Adrenal gland (tissue), 12 donors: ENCODE results near the gene CACNA1E. TPM values are rescaled to one million over a fixed set of nuclear protein-coding genes. Genes with fewer than 3 reads are reported as not detected.

Experiments
- DNase-seq, 7 donors: peaks; one replicate each; pipeline ENCODE4 v3.0.0-alpha.2; 2019 to 2020
- H3K27ac ChIP-seq, 5 donors: fragments of 200-600 bp; sonication (generic) in 4 of 5; 1 replicate in 3 of 5; 2 replicates in 2 of 5; pipeline versions ENCODE4 v1.5.1 to v1.8.0; 2016 to 2020; ENCODE audit warnings: mild to moderate bottlenecking in 1 of 5
- H3K27me3 ChIP-seq: fragments of 200-600 bp; 2 replicates; pipeline ENCODE4 v1.8.0; 2021
- H3K36me3 ChIP-seq, 2 donors: fragments of 200-600 bp; replicated peaks in 1 of 2; 1 replicate in 1 of 2; 2 replicates in 1 of 2; pipeline versions ENCODE4 v1.5.1 to v1.8.0; 2018 to 2022
- H3K4me1 ChIP-seq, 2 donors: fragments of 200-600 bp; replicated peaks in 1 of 2; 1 replicate in 1 of 2; 2 replicates in 1 of 2; pipeline versions ENCODE4 v1.5.1 to v1.8.0; 2018 to 2021
- H3K4me3 ChIP-seq, 4 donors: fragments of 200-600 bp; sonication (generic) in 3 of 4; one replicate each; pipeline ENCODE4 v1.5.1; 2016 to 2018
- H3K9me3 ChIP-seq, 3 donors: fragments of 200-600 bp; sonication (generic) in 1 of 3; replicated peaks in 1 of 3; 1 replicate in 2 of 3; 2 replicates in 1 of 3; pipeline versions ENCODE4 v1.5.1 to v1.8.0; 2016 to 2021
- CTCF ChIP-seq, 6 experiments: fragments of 450-650 bp in 4 of 6; fragments of 200-600 bp in 2 of 6; sonication (generic) in 1 of 6; IDR thresholded peaks; 1 replicate in 5 of 6; 2 replicates in 1 of 6; pipeline versions ENCODE4 v1.5.1 to v1.8.0; 2016 to 2021; ENCODE audit warnings: antibody characterized with exemption in 6 of 6, mild to moderate bottlenecking in 2 of 6, moderate library complexity in 1 of 6
- POLR2A ChIP-seq, 2 donors: fragments of 450-650 bp; IDR thresholded peaks; one replicate each; pipeline ENCODE4 v1.6.1; 2017; ENCODE audit warnings: antibody characterized with exemption in 2 of 2, mild to moderate bottlenecking in 2 of 2, moderate library complexity in 1 of 2
- WGBS, 4 donors: extraction: QIAGEN DNeasy Blood & Tissue Kit in 2 of 4; methylation state at CpG; one replicate each; pipeline versions ENCODE4 v1.1.5 to v1.1.7; 2013 to 2017; 5-methylcytosine and 5-hydroxymethylcytosine counted together
- intact Hi-C, 2 donors: fragments of 100-400 bp; cut with DNase I; formaldehyde crosslinking; loops; one replicate each; pipeline versions ENCODE4 v1.14.1 to v1.15.0; 2022 to 2023
- polyA plus RNA-seq, 3 donors: library from polyadenylated mRNA; stranded (reverse); fragments of 200-250 nt in 2 of 3; fragments of 350-450 nt in 1 of 3; fragmentation: Illumina TruSeq in 1 of 3; extraction: RNeasy Lipid Tissue Mini Kit (QIAGEN cat#74804) in 1 of 3; gene quantifications; one replicate each; pipeline ENCODE4 v1.2.3, GENCODE V29; 2013 to 2014
- total RNA-seq, 9 donors: library from RNA; depleted of rRNA in 4 of 9; stranded (reverse); fragments of >200 nt in 4 of 9; fragments of 120-200 nt in 1 of 9; fragmentation: NEBNext Ultra II Directional in 1 of 9; extraction: Animal tissue kit (Norgen Biotek cat#: 25700) in 1 of 9; gene quantifications; one replicate each; pipeline versions ENCODE4 v1.1.0 to v1.2.4, GENCODE V29; 2013 to 2023
- donor health status: healthy with polysubstance abuse.
- donor health status: Bipolar disorder and iron deficiency.
- donor health status: DM: yes; HTN: yes; CAD: no.
- donor health status: DM: no; HTN: no; CAD: no.
- donor health status: DM: no; HTN: no; CAD: no.
- donor health status: DM: yes; HTN: yes; CAD: no.

CACNA1E gene
- total and polyA plus RNA-seq, 12 donors = 0.08 to 3.2 (median 1.3) TPM; not detected in 3

GRCh38 chr1:181451661-181452230 is 31.6 kb upstream of the CACNA1E start:
- intact Hi-C loops = no loop called here
- Histone ChIP-seq H3K36me3 (no peaks in the 10 kb centered on the region), H3K9me3 (no peaks in the 10 kb centered on the region), H3K4me1 (no peaks in the 10 kb centered on the region), H3K4me3 (no peak overlapping the region), H3K27ac (no peak overlapping the region), H3K27me3 (no peaks in the 10 kb centered on the region)
- TF ChIP-seq POLR2A (IDR thresholded peaks at IDR 0.05) = no peak
- no peak for TF ChIP-seq CTCF (IDR thresholded peaks at IDR 0.05)
- WGBS, 4 donors = 71 to 84% (median 84%) methylated on average over 4 of the region's 4 CpGs
- no peak for DNase-seq

- TF ChIP-seq POLR2A (IDR thresholded peaks at IDR 0.05) (no peak), CTCF (IDR thresholded peaks at IDR 0.05) (no peak)
- 55 to 67% (median 65%) methylated on average over 3 of the region's 3 CpGs for WGBS, 4 donors
- Histone ChIP-seq H3K4me3 (no peak overlapping the region), H3K4me1 (no peaks in the 10 kb centered on the region), H3K27me3 (no peaks in the 10 kb centered on the region), H3K27ac (no peak overlapping the region), H3K36me3 (no peaks in the 10 kb centered on the region), H3K9me3 (no peaks in the 10 kb centered on the region)
- DNase-seq = no peak
- intact Hi-C loops = no loop called here
Observed at GRCh38 chr1:181452746-181453145, 30.6 kb upstream of the CACNA1E start.

- intact Hi-C loops = no loop called here
- TF ChIP-seq CTCF (IDR thresholded peaks at IDR 0.05) = no peak
- TF ChIP-seq POLR2A (IDR thresholded peaks at IDR 0.05) = no peak
- Histone ChIP-seq H3K27me3 (no peaks in the 10 kb centered on the region), H3K4me3 (no peak overlapping the region), H3K9me3 (no peaks in the 10 kb centered on the region), H3K36me3 (no peaks in the 10 kb centered on the region), H3K27ac (no peak overlapping the region), H3K4me1 (no peaks in the 10 kb centered on the region)
- DNase-seq = no peak
- WGBS, 4 donors = 67 to 89% (median 83%) methylated on average over 3 of the region's 3 CpGs
Observed at GRCh38 chr1:181453541-181454201, 29.6 kb upstream of the CACNA1E start.

GRCh38 chr1:181456551-181456950 is 26.8 kb upstream of the CACNA1E start:
- intact Hi-C loops = no loop called here
- Histone ChIP-seq H3K27ac (no peak overlapping the region), H3K36me3 (no peaks in the 10 kb centered on the region), H3K4me3 (no peak overlapping the region), H3K9me3 (no peaks in the 10 kb centered on the region), H3K27me3 (no peaks in the 10 kb centered on the region), H3K4me1 (no peaks in the 10 kb centered on the region)
- TF ChIP-seq POLR2A (IDR thresholded peaks at IDR 0.05) (no peak), CTCF (IDR thresholded peaks at IDR 0.05) (no peak)
- 71 to 77% (median 75%) methylated on average over 3 of the region's 3 CpGs for WGBS, 4 donors
- DNase-seq = no peak
